SJSA1 (cell line): Measurements from ENCODE around the gene CST3. TPM values are rescaled to one million over a fixed set of nuclear protein-coding genes. Genes with fewer than 3 reads are reported as not detected.

Experiments
- DNase-seq, 2 experiments: peaks; one replicate each; pipeline ENCODE4 v3.0.0-alpha.2; 2015 to 2020; ENCODE audit warnings: low spot score in 2 of 2, low read depth in 1 of 2
- H3K27ac ChIP-seq: fragments of 250-450 bp; sonication (Bioruptor Pico); 2 replicates; pipeline ENCODE4 v1.5.1; 2020; ENCODE audit warnings: mild to moderate bottlenecking, moderate library complexity
- H3K27me3 ChIP-seq: fragments of 250-450 bp; sonication (Bioruptor Pico); replicated peaks from 2 replicates; pipeline ENCODE4 v1.5.1; 2020; ENCODE audit warnings: mild to moderate bottlenecking, moderate library complexity
- H3K36me3 ChIP-seq: fragments of 250-450 bp; sonication (Bioruptor Pico); 2 replicates; pipeline ENCODE4 v1.5.1; 2020; ENCODE audit warnings: mild to moderate bottlenecking
- H3K4me1 ChIP-seq: fragments of 250-450 bp; sonication (Bioruptor Pico); replicated peaks from 2 replicates; pipeline ENCODE4 v1.6.1; 2021; ENCODE audit warnings: mild to moderate bottlenecking
- H3K4me3 ChIP-seq: fragments of 250-450 bp; sonication (Bioruptor Pico); 2 replicates; pipeline ENCODE4 v1.5.1; 2020; ENCODE audit warnings: mild to moderate bottlenecking
- H3K9me3 ChIP-seq: fragments of 250-450 bp; sonication (Bioruptor Pico); replicated peaks from 2 replicates; pipeline ENCODE4 v1.5.1; 2020; ENCODE audit warnings: mild to moderate bottlenecking
- total RNA-seq: library from RNA; depleted of rRNA; stranded (reverse); fragments of >200 nt; shearing (Covaris generic); gene quantifications from 2 replicates; pipeline ENCODE4 v1.2.3, GENCODE V29; 2014; rRNA removed

CST3 gene
- total RNA-seq, 1 experiment from 2014 or later, result 196 TPM

- Histone ChIP-seq H3K36me3 (no peaks in the 10 kb centered on the region), H3K27ac (no peak overlapping the region), H3K4me1 (no peaks in the 10 kb centered on the region), H3K4me3 (no peak overlapping the region), H3K27me3 (no peaks in the 10 kb centered on the region), H3K9me3 (no peaks in the 10 kb centered on the region)
- no peak for DNase-seq
Observed at GRCh38 chr20:23585449-23585807, 52.3 kb downstream of the CST3 start.

GRCh38 chr20:23584434-23585199 is 53.1 kb downstream of the CST3 start:
- Histone ChIP-seq H3K4me3 (no peak overlapping the region), H3K27ac (no peak overlapping the region), H3K27me3 (no peaks in the 10 kb centered on the region), H3K36me3 (no peaks in the 10 kb centered on the region), H3K9me3 (no peaks in the 10 kb centered on the region), H3K4me1 (no peaks in the 10 kb centered on the region)
- DNase-seq, result no peak

Other genes starting within 250 kb of the CST3 start
- gene NAPB, start 216.5 kb downstream of the CST3 start, total RNA-seq, result 8.8 and 9.2 TPM in 2 replicates
- not detected in 2 replicates for gene CSTL1, start 198.3 kb downstream of the CST3 start, total RNA-seq
- not detected in 2 replicates for gene CST11, start 185.1 kb downstream of the CST3 start, total RNA-seq
- gene CST8, start 146.8 kb downstream of the CST3 start, total RNA-seq, result not detected in 2 replicates
- gene CST9L, start 69.5 kb downstream of the CST3 start, total RNA-seq, result not detected in 2 replicates
- not detected in 2 replicates for gene CST9, start 32.0 kb downstream of the CST3 start, total RNA-seq
- not detected in 2 replicates for gene CST4, start 51.1 kb upstream of the CST3 start, total RNA-seq
- not detected in 2 replicates for gene CST1, start 113.0 kb upstream of the CST3 start, total RNA-seq
- gene CST2, start 188.8 kb upstream of the CST3 start, total RNA-seq, result not detected in 2 replicates
- not detected in 2 replicates for gene CST5, start 241.8 kb upstream of the CST3 start, total RNA-seq